ENCODE measurements around the gene SRRM2.

The SRRM2 gene

GRCh38 chr16:2765462-2766404 is 13.3 kb downstream of the SRRM2 start:
- no peak for DNase-seq

GRCh38 chr16:2766430-2767139 is 14.1 kb downstream of the SRRM2 start:
- no peak for DNase-seq

- DNase-seq = no peak
These were observed 14.8 kb downstream of the SRRM2 start for GRCh38 chr16:2767140-2767731.

DNA sequence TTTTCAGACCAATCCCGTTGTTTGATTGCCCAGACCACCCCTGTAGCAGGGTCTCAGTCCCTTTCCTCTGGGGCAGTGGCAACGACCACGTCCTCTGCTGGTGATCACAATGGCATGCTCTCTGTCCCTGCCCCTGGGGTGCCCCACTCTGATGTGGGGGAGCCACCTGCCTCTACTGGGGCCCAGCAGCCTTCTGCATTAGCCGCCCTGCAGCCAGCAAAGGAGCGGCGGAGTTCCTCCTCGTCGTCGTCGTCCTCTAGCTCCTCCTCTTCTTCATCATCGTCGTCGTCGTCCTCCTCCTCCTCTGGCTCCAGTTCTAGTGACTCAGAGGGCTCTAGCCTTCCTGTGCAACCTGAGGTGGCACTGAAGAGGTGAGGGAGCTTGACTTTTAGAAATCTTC is 15.5 kb downstream of the SRRM2 start:
- DNase-seq = no peak

DNA sequence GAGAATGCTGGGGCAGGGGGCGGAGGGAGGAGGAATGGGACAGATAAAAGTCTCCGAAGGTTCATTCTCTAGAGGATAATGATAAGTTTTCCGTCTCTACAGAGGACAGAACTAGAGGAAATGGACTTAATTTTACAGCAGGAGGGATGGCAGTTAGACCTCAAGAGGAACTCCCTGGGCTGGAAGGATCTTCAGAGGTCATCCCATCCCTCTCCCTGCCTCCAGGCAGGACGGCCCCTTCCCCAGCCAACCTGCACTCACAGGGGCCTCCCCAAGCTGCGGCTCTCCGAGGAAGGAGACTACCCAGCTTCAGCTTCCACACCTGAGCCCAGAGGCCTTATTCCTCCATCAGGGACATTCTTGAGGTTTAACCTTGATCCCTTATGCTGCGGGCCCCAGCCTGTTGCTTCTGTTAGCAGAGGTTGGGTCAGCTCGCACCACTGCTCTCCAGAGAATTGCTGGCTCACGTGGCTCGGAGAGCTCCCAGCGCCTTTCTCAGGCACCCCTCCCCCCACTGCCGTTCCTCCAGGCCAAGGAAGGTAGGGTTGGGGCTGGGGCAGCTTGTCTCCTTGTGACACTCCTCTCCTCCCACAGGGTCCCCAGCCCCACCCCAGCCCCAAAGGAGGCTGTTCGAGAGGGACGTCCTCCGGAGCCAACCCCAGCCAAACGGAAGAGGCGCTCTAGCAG is 16.1 kb downstream of the SRRM2 start:
- DNase-seq = no peak

DNA sequence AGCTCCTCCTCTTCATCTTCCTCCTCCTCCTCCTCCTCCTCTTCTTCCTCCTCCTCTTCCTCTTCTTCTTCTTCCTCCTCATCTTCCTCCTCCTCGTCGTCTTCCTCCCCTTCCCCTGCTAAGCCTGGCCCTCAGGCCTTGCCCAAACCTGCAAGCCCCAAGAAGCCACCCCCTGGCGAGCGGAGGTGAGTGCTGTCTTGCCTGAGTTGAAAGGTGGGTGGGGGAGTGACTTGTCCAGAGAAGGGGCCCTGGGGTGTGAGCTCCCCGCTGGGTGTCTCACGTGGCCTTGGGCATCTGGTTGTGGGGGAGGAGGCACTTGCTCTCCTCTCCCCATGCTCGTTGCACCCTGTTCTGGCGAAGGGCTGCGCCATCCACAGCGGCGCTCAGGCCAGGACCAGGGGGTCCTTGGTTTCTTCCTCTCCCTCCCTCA is 16.7 kb downstream of the SRRM2 start:
- DNase-seq = no peak

GRCh38 chr16:2769675-2770056 is 17.2 kb downstream of the SRRM2 start:
- DNase-seq = no peak

GRCh38 chr16:2770057-2770951 is 17.9 kb downstream of the SRRM2 start:
- no peak for DNase-seq

DNA sequence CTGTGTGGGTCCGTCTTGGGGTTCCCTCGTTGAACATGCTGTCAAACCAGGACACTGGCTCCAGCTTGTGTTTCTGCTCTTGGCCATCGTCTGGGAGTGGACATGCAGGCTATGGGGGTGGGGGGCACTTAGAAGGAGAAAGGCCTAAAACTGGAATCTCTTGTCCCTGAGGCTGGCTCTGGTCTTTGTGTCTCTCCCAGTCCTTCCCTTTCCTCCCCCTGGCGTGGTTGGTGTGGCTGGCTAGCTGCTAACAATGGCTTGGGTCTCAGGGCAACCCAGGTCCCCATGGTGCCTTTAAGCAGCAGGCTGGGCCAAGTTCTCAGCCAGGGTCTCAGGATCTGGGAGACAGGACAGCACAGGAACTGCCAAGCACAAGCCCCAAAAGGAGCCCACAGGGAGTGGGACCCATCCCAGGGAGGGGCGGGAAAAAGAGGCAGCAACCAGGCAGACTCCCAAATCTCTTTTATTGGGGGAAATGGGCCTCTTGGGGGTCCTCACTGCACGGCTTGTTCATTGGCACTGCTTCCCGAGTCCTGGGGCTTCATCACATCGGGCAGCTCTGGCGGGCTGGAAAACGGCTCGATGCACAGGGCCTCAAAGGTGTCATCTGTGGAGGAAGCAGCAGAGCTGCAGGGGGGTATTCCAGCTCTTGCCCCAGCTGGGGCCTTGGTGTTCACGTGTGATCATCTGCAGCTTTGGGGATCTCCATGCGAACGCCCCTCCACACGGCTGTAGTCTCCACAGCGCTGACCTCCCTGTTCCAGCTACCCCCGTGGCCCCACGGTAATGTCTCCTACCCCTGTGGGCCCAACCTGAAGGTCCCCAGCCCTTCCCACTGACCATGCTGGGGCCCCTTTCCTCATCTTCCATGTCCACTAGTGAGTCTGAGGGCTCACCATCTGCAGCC is 19.3 kb downstream of the SRRM2 start:
- no peak for DNase-seq

- DNase-seq = no peak
These were observed 20.9 kb downstream of the SRRM2 start for GRCh38 chr16:2773188-2773968.

DNA sequence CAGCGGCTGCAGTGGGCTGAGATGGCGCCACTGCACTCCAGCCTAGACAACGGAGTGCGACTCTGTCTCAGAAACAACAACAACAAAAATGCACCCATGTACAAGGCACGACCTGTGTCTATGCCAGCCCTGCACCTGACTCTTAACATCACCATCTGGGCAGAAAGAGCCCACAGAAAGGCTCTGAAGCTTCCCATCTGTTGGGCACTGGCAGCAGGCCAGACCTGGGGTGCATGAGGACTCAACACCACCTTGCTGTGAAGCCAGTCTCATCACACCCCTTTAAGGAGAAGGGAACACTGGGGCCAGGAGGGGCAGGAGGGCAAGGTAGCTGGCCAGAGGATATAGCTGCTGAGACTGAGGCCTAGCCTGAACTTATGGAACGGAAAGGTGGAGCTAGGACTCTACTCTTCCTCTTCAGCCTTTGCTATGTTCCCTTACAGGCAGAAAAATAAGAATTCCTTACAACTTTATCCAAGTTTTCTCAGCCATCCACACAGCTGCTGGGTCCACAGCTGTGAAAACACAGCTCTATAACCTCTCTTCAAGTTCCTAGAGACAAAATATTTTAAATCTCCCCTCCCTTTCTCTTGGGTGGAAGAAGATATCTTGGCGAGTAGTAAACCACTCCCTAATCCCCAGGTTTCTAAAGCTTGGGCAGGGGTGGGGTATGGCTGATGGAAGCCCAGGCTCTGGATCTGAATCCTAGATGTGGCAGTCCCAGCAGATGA is 21.9 kb downstream of the SRRM2 start:
- no peak for DNase-seq

GRCh38 chr16:2775131-2775716 is 22.8 kb downstream of the SRRM2 start:
- peak; percentile 53 for DNase-seq

- no peak for DNase-seq
These were observed 23.5 kb downstream of the SRRM2 start for GRCh38 chr16:2775765-2776499.

DNA sequence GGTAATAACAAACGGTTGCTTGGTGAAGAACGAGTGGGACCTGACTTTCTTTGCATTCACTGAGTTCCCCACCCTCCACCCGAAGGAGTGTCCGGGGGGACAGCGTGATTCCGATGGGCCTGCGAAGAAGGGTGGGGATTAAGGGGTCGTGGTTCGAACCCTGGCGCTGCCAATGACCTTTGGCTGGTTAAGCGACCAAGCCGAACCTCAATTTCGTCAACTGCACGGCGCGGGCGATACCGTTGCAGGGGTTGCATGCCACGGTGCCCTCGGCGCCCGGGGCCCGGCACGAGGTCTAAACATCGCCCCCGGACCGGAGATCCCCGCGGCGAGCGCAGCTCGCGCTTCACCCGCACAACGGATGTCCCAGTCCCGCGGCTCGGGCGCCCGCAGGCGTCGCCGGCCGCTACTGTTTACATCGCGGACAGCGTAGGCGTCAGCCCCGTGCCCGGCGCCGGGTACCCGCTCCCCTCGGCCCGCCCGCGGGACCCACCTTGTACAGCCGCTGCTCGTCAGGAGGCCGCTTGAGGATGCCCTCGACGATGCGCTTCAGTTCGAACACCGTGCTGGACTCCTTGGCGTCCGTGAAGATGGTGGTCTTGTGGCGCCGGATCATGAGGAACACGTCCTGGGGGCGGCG is 24.2 kb downstream of the SRRM2 start:
- DNase-seq = peak; percentile 26

GRCh38 chr16:2777231-2777902 is 24.9 kb downstream of the SRRM2 start, which contains the start of gene ELOB:
TSS of gene ELOB (minus strand) at chr16:2777280. CDS start at chr16:2777239, 41 bp downstream.
- DNase-seq = peak; percentile 89

DNA sequence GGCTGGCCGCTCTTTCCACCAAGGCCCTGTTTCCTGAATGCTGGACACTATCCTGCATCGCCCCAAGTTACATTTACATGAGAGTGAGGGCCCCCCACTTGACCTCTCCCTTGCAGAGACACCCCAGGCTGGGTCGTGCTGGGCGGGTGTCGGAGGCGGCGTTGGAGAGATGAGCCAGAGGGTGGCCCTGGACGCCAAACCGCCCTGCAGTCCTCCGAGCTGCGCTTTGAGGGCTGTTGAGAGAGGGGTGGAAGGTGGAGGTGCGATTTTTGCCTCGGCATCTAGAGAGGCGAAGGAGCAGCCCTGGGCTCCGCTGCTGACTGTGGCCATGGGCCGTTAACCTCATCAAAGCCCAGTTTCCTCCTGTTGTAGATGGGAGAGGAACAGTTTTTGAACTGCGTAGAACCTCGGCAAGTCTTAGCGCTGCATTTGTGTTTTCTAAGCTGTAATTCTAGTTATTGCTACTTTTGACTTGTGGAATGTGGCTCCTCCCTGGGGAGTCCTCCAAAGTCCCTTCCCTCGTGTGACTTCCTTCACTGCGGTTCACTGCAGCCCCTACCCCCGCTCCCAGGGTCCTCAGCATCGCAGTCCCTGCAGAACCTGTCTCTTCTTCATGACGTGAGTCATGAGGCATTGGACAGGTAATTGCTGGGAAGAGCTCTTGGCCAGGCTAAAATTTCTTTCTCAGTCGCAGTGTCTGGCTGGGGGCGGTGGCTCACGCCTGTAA is 25.6 kb downstream of the SRRM2 start:
- no peak for DNase-seq
